GM13977 (cell line): ENCODE results near the gene PLCXD3.

Experiments used
- DNase-seq: peaks from one replicate; pipeline ENCODE4 v3.0.0; 2012; ENCODE audit warnings: low spot score
- in situ Hi-C: fragments of 300-500 bp; cut with MboI; formaldehyde crosslinking; loops from one replicate; pipeline ENCODE4 v1.12.0; 2022; ENCODE audit warnings: low sequenced_read_pairs, low pct_unique_long_range_greater_than_20kb, mixed read lengths, inconsistent platforms; ENCODE audit not compliant: unreplicated experiment
- TF ChIP-seq, protein P1 (sequence below): IDR thresholded peaks from 2 replicates; pipeline ENCODE4 v1.5.1; 2012; ENCODE audit warnings: mild to moderate bottlenecking, control low read depth; ENCODE audit not compliant: insufficient read depth; ENCODE audit errors: extremely low read depth, missing control alignments

Gene PLCXD3

GRCh38 chr5:41264019-41264418 is 246.4 kb downstream of the PLCXD3 start:
- TF ChIP-seq, protein P1, sequence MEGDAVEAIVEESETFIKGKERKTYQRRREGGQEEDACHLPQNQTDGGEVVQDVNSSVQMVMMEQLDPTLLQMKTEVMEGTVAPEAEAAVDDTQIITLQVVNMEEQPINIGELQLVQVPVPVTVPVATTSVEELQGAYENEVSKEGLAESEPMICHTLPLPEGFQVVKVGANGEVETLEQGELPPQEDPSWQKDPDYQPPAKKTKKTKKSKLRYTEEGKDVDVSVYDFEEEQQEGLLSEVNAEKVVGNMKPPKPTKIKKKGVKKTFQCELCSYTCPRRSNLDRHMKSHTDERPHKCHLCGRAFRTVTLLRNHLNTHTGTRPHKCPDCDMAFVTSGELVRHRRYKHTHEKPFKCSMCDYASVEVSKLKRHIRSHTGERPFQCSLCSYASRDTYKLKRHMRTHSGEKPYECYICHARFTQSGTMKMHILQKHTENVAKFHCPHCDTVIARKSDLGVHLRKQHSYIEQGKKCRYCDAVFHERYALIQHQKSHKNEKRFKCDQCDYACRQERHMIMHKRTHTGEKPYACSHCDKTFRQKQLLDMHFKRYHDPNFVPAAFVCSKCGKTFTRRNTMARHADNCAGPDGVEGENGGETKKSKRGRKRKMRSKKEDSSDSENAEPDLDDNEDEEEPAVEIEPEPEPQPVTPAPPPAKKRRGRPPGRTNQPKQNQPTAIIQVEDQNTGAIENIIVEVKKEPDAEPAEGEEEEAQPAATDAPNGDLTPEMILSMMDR = no peak
- in situ Hi-C loops = no loop called here
- DNase-seq = no peak

DNA sequence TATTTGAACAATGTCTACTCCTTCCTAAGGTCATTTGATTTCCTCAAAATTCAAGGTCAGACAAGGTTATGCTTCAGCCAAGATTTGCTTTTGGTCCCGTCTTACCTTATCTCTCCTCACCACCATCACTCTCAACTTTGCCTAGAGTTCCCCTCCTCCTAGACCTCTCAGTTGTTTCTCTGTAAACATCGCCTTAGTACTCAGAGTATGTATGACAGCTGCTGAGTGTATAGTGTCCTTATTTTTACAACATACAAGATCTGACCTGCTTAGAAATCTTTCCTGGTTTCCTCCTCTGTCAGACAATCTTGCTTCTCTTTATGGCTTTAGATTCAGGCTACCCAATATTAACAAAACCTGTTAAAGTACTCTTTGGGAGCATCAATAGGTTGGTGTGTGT is 247.1 kb downstream of the PLCXD3 start:
- in situ Hi-C loops = no loop called here
- TF ChIP-seq, protein P1 = no peak
- no peak for DNase-seq
